Measurements from ENCODE around the gene INTS4. TPM values are rescaled to one million over a fixed set of nuclear protein-coding genes. Genes with fewer than 3 reads are reported as not detected.

INTS4 gene
- polyA plus RNA-seq, 3 donors, result 23.5 to 41.7 (median 29.0) TPM

DNA sequence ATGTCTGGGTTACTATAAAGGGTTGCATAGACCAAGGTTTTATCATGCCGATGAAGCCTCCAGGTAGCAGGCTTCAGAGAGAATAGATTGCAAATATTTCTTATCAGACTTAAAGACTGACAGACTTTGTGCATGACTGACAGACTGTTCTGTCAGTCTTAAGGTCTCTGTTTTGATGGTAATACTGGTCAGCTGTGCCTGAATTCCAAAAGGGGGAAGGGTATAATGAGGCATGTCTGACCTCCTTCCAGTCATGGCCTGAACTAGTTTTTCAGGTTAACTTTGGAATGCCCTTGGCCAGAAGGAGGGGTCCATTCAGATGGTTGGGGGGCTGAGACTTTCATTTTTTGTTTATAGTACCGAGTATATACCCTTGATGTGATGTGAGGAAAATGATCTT is 33.3 kb upstream of the INTS4 start:
- TF ChIP-seq, protein P1, sequence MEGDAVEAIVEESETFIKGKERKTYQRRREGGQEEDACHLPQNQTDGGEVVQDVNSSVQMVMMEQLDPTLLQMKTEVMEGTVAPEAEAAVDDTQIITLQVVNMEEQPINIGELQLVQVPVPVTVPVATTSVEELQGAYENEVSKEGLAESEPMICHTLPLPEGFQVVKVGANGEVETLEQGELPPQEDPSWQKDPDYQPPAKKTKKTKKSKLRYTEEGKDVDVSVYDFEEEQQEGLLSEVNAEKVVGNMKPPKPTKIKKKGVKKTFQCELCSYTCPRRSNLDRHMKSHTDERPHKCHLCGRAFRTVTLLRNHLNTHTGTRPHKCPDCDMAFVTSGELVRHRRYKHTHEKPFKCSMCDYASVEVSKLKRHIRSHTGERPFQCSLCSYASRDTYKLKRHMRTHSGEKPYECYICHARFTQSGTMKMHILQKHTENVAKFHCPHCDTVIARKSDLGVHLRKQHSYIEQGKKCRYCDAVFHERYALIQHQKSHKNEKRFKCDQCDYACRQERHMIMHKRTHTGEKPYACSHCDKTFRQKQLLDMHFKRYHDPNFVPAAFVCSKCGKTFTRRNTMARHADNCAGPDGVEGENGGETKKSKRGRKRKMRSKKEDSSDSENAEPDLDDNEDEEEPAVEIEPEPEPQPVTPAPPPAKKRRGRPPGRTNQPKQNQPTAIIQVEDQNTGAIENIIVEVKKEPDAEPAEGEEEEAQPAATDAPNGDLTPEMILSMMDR (IDR thresholded peaks at IDR 0.05), result no peak
- Histone ChIP-seq H3K27me3 (ENCODE audit: control insufficient read depth in 2 of 2, insufficient read depth in 2 of 2, low read length in 2 of 2) (peaks cover 0 to 7% of the 10 kb centered on the region in 2 donors), H3K4me3 (replicated peaks in 1 of 3; ENCODE audit: low read depth in 2 of 3, low read length in 3 of 3) (no peak overlapping the region), H3K36me3 (replicated peaks in 1 of 2; ENCODE audit: control insufficient read depth in 1 of 2, insufficient read depth in 2 of 2, low read length in 2 of 2) (no peaks in the 10 kb centered on the region), H3K27ac (ENCODE audit: low read depth in 1 of 2, low read length in 2 of 2) (no peak overlapping the region), H3K79me2 (ENCODE audit: insufficient read depth, low read length) (no peaks in the 10 kb centered on the region), H3K9me3 (replicated peaks in 1 of 2; ENCODE audit: control insufficient read depth in 1 of 2, insufficient read depth in 1 of 2, low read length in 2 of 2) (no peaks in the 10 kb centered on the region), H3K4me2 (replicated peaks; ENCODE audit: extremely low read depth, low read length, poor library complexity, severe bottlenecking) (no peak overlapping the region), H3K4me1 (ENCODE audit: control insufficient read depth in 1 of 2, insufficient read depth in 2 of 2, low read length in 2 of 2) (peaks cover 4 to 5% of the 10 kb centered on the region in 2 donors), H4K20me1 (ENCODE audit: insufficient read depth, low read length) (no peaks in the 10 kb centered on the region), H3K9ac (ENCODE audit: insufficient read depth, low read length, poor library complexity, severe bottlenecking) (no peak overlapping the region), H2AFZ (ENCODE audit: insufficient read depth, low read depth, low read length, poor library complexity, severe bottlenecking) (no peak overlapping the region)
- no peak overlapping the region for H3K4me3 Mint-ChIP-seq
- peaks cover 7% of the 10 kb centered on the region for H3K4me1 Mint-ChIP-seq
- H3K36me3 Mint-ChIP-seq, result no peaks in the 10 kb centered on the region
- peaks cover 0 to 5% (median 0%) of the 10 kb centered on the region in 7 donors for H3K9me3 Mint-ChIP-seq
- intact Hi-C loops (cut with micrococcal nuclease), result no loop called here
- 100% methylated on average over 1 of the region's 2 CpGs for WGBS (ENCODE audit: insufficient coverage)
- peaks cover 7 to 15% (median 7%) of the 10 kb centered on the region in 3 donors for H3K27me3 Mint-ChIP-seq (ENCODE audit: low read depth in 3 of 3)
- no peak for DNase-seq
- no peak overlapping the region for H3K27ac Mint-ChIP-seq

GRCh38 chr11:78025378-78025777 is 30.9 kb upstream of the INTS4 start:
- H4K20me1 ChIP-seq (ENCODE audit: insufficient read depth, low read length), result no peaks in the 10 kb centered on the region
- no peaks in the 10 kb centered on the region for H3K79me2 ChIP-seq (ENCODE audit: insufficient read depth, low read length)
- peaks cover 4 to 6% of the 10 kb centered on the region in 2 donors for H3K4me1 ChIP-seq (ENCODE audit: control insufficient read depth in 1 of 2, insufficient read depth in 2 of 2, low read length in 2 of 2)
- TF ChIP-seq, protein P1 (IDR thresholded peaks at IDR 0.05), result no peak
- intact Hi-C loops (cut with micrococcal nuclease), result no loop called here
- DNase-seq, result no peak
- peaks cover 9% of the 10 kb centered on the region for H3K4me1 Mint-ChIP-seq
- H3K4me3 Mint-ChIP-seq, result no peak overlapping the region
- H3K27me3 ChIP-seq (ENCODE audit: control insufficient read depth in 2 of 2, insufficient read depth in 2 of 2, low read length in 2 of 2), result peaks cover 2 to 15% of the 10 kb centered on the region in 2 donors
- H2AFZ ChIP-seq (ENCODE audit: insufficient read depth, low read depth, low read length, poor library complexity, severe bottlenecking), result no peak overlapping the region
- H3K27ac Mint-ChIP-seq, result no peak overlapping the region
- no peak overlapping the region for H3K4me2 ChIP-seq (replicated peaks; ENCODE audit: extremely low read depth, low read length, poor library complexity, severe bottlenecking)
- H3K9ac ChIP-seq (ENCODE audit: insufficient read depth, low read length, poor library complexity, severe bottlenecking), result no peak overlapping the region
- H3K9me3 Mint-ChIP-seq, result peaks cover 0 to 5% (median 0%) of the 10 kb centered on the region in 7 donors
- H3K36me3 Mint-ChIP-seq, result no peaks in the 10 kb centered on the region
- peaks cover 12 to 33% (median 21%) of the 10 kb centered on the region in 3 donors for H3K27me3 Mint-ChIP-seq (ENCODE audit: low read depth in 3 of 3)
- H3K9me3 ChIP-seq (replicated peaks in 1 of 2; ENCODE audit: control insufficient read depth in 1 of 2, insufficient read depth in 1 of 2, low read length in 2 of 2), result no peaks in the 10 kb centered on the region
- H3K4me3 ChIP-seq (replicated peaks in 1 of 3; ENCODE audit: low read depth in 2 of 3, low read length in 3 of 3), result no peak overlapping the region
- no peak overlapping the region for H3K27ac ChIP-seq (ENCODE audit: low read depth in 1 of 2, low read length in 2 of 2)
- H3K36me3 ChIP-seq (replicated peaks in 1 of 2; ENCODE audit: control insufficient read depth in 1 of 2, insufficient read depth in 2 of 2, low read length in 2 of 2), result no peaks in the 10 kb centered on the region

Measured in CD14-positive monocyte (primary cell).